Dendritic cell treated with granulocyte-macrophage colony-stimulating factor and Interleukin-4, amounts not matched to agents 40 ng/mL and 50 ng/mL, for 4 days (primary cell): ENCODE results near the gene GOLGA3.
"Not testable (repeated sequence)": the region's sequence is repeated elsewhere in the genome, so short reads cannot be mapped to it uniquely, and the experiment has no call there.

Experiments
- H3K27ac Mint-ChIP-seq: one replicate; pipeline ENCODE4 v1.8.0; 2022; ENCODE audit warnings: mild to moderate bottlenecking, mixed read lengths
- H3K27me3 Mint-ChIP-seq: one replicate; pipeline ENCODE4 v1.8.0; 2022; ENCODE audit warnings: mild to moderate bottlenecking, mixed read lengths
- H3K36me3 Mint-ChIP-seq: one replicate; pipeline ENCODE4 v1.8.0; 2022; ENCODE audit warnings: low read depth, mixed read lengths
- H3K4me1 Mint-ChIP-seq: one replicate; pipeline ENCODE4 v1.8.0; 2022; ENCODE audit warnings: low read depth, mixed read lengths
- H3K4me3 Mint-ChIP-seq: one replicate; pipeline ENCODE4 v1.8.0; 2022; ENCODE audit warnings: mild to moderate bottlenecking, moderate library complexity, mixed read lengths
- H3K9me3 Mint-ChIP-seq: one replicate; pipeline ENCODE4 v1.8.0; 2022; ENCODE audit warnings: mixed read lengths
- intact Hi-C: fragments of 100-400 bp; cut with micrococcal nuclease; formaldehyde crosslinking; loops from one replicate; pipeline ENCODE4 v1.15.0; 2022

The GOLGA3 gene

GRCh38 chr12:132828706-132829534, at the start of gene GOLGA3:
TSS of gene GOLGA3 (minus strand) at chr12:132828869. CDS start at chr12:132822128, 6,741 bp downstream.
- intact Hi-C loops, result loop anchor here (2.0 to 5.0 kb wide), 2 partner anchors 58 to 67 kb away; partner anchors contain the start of genes ANKLE2 and CHFR
- Mint-ChIP-seq H3K27ac (peak within 1 kb of the TSS; percentile 99), H3K4me3 (peak within 1 kb of the TSS; percentile 95), H3K36me3 (peaks cover 77% of the 10 kb centered on the region), H3K27me3 (no peaks in the 10 kb centered on the region), H3K9me3 (no peaks in the 10 kb centered on the region), H3K4me1 (peaks cover 43% of the 10 kb centered on the region)

GRCh38 chr12:132874620-132875019, 46.0 kb upstream of the GOLGA3 start:
- H3K4me3 Mint-ChIP-seq, H3K27me3 Mint-ChIP-seq, H3K27ac Mint-ChIP-seq, H3K4me1 Mint-ChIP-seq, intact Hi-C loops: not testable (repeated sequence)
- Mint-ChIP-seq H3K36me3 (peaks cover 100% of the 10 kb centered on the region), H3K9me3 (peaks cover 15% of the 10 kb centered on the region)

GRCh38 chr12:132874175-132874574, 45.5 kb upstream of the GOLGA3 start:
- H3K27me3 Mint-ChIP-seq, result no peaks in the 10 kb centered on the region
- no peak overlapping the region for H3K4me3 Mint-ChIP-seq
- H3K9me3 Mint-ChIP-seq, result peaks cover 15% of the 10 kb centered on the region
- H3K36me3 Mint-ChIP-seq, result peaks cover 100% of the 10 kb centered on the region
- peaks cover 8% of the 10 kb centered on the region for H3K4me1 Mint-ChIP-seq
- H3K27ac Mint-ChIP-seq, result no peak overlapping the region
- intact Hi-C loops, result no loop called here

- H3K9me3 Mint-ChIP-seq, result peaks cover 15% of the 10 kb centered on the region
- H3K36me3 Mint-ChIP-seq, result peaks cover 100% of the 10 kb centered on the region
- H3K4me1 Mint-ChIP-seq, result peaks cover 8% of the 10 kb centered on the region
- H3K27me3 Mint-ChIP-seq, result no peaks in the 10 kb centered on the region
- intact Hi-C loops, result no loop called here
- no peak overlapping the region for H3K4me3 Mint-ChIP-seq
- no peak overlapping the region for H3K27ac Mint-ChIP-seq
Measured at GRCh38 chr12:132873724-132874123, 45.1 kb upstream of the GOLGA3 start.

GRCh38 chr12:132872975-132873421, 44.3 kb upstream of the GOLGA3 start:
- peaks cover 8% of the 10 kb centered on the region for H3K4me1 Mint-ChIP-seq
- peaks cover 20% of the 10 kb centered on the region for H3K9me3 Mint-ChIP-seq
- no peak overlapping the region for H3K4me3 Mint-ChIP-seq
- H3K27me3 Mint-ChIP-seq, result no peaks in the 10 kb centered on the region
- peaks cover 100% of the 10 kb centered on the region for H3K36me3 Mint-ChIP-seq
- H3K27ac Mint-ChIP-seq, result no peak overlapping the region
- intact Hi-C loops, result no loop called here

GRCh38 chr12:132872073-132872855, 43.6 kb upstream of the GOLGA3 start:
- H3K9me3 Mint-ChIP-seq, result peaks cover 27% of the 10 kb centered on the region
- no peaks in the 10 kb centered on the region for H3K27me3 Mint-ChIP-seq
- no peak overlapping the region for H3K27ac Mint-ChIP-seq
- intact Hi-C loops, result no loop called here
- no peak overlapping the region for H3K4me3 Mint-ChIP-seq
- peaks cover 8% of the 10 kb centered on the region for H3K4me1 Mint-ChIP-seq
- peaks cover 100% of the 10 kb centered on the region for H3K36me3 Mint-ChIP-seq

GRCh38 chr12:132869551-132869950, 40.9 kb upstream of the GOLGA3 start:
- Mint-ChIP-seq H3K4me1 (no peaks in the 10 kb centered on the region), H3K4me3 (no peak overlapping the region), H3K27me3 (no peaks in the 10 kb centered on the region), H3K27ac (no peak overlapping the region), H3K36me3 (peaks cover 99% of the 10 kb centered on the region), H3K9me3 (peaks cover 43% of the 10 kb centered on the region)
- intact Hi-C loops, result no loop called here

GRCh38 chr12:132866251-132866828, 37.7 kb upstream of the GOLGA3 start:
- H3K27me3 Mint-ChIP-seq, result no peaks in the 10 kb centered on the region
- peaks cover 95% of the 10 kb centered on the region for H3K36me3 Mint-ChIP-seq
- H3K4me3 Mint-ChIP-seq, result no peak overlapping the region
- H3K27ac Mint-ChIP-seq, result no peak overlapping the region
- H3K9me3 Mint-ChIP-seq, result peaks cover 28% of the 10 kb centered on the region
- H3K4me1 Mint-ChIP-seq, result no peaks in the 10 kb centered on the region
- intact Hi-C loops, result no loop called here

- H3K27me3 Mint-ChIP-seq, result no peaks in the 10 kb centered on the region
- intact Hi-C loops, result no loop called here
- H3K36me3 Mint-ChIP-seq, result peaks cover 95% of the 10 kb centered on the region
Measured at GRCh38 chr12:132861558-132861957, 32.9 kb upstream of the GOLGA3 start.

GRCh38 chr12:132858718-132859266, 30.1 kb upstream of the GOLGA3 start:
- Mint-ChIP-seq H3K4me3 (no peak overlapping the region), H3K9me3 (no peaks in the 10 kb centered on the region), H3K36me3 (peaks cover 100% of the 10 kb centered on the region), H3K27ac (no peak overlapping the region), H3K4me1 (no peaks in the 10 kb centered on the region), H3K27me3 (no peaks in the 10 kb centered on the region)
- intact Hi-C loops, result no loop called here

More at GRCh38 chr12:132861558-132861957, 32.9 kb upstream of the GOLGA3 start:
- Mint-ChIP-seq H3K4me3 (no peak overlapping the region), H3K27ac (no peak overlapping the region), H3K9me3 (peaks cover 9% of the 10 kb centered on the region), H3K4me1 (no peaks in the 10 kb centered on the region)

GRCh38 chr12:132857019-132857418, 28.4 kb upstream of the GOLGA3 start:
- H3K9me3 Mint-ChIP-seq, H3K4me3 Mint-ChIP-seq, H3K27ac Mint-ChIP-seq, H3K27me3 Mint-ChIP-seq, H3K4me1 Mint-ChIP-seq, intact Hi-C loops: not testable (repeated sequence)
- H3K36me3 Mint-ChIP-seq, result peaks cover 100% of the 10 kb centered on the region

- no peak overlapping the region for H3K4me3 Mint-ChIP-seq
- H3K36me3 Mint-ChIP-seq, result peaks cover 100% of the 10 kb centered on the region
- H3K4me1 Mint-ChIP-seq, result no peaks in the 10 kb centered on the region
- H3K9me3 Mint-ChIP-seq, result no peaks in the 10 kb centered on the region
- H3K27ac Mint-ChIP-seq, result no peak overlapping the region
- intact Hi-C loops, result no loop called here
- H3K27me3 Mint-ChIP-seq, result no peaks in the 10 kb centered on the region
Measured at GRCh38 chr12:132856581-132856980, 27.9 kb upstream of the GOLGA3 start.

- H3K36me3 Mint-ChIP-seq, result peaks cover 100% of the 10 kb centered on the region
- H3K27ac Mint-ChIP-seq, H3K4me3 Mint-ChIP-seq, H3K9me3 Mint-ChIP-seq, intact Hi-C loops, H3K4me1 Mint-ChIP-seq, H3K27me3 Mint-ChIP-seq: not testable (repeated sequence)
Measured at GRCh38 chr12:132855211-132855610, 26.5 kb upstream of the GOLGA3 start.
